Measurements from ENCODE around the gene SPCS3.

Gene SPCS3

GRCh38 chr4:176350671-176351070, 30.9 kb downstream of the SPCS3 start:
- no peak for TF ChIP-seq CTCF (IDR thresholded peaks at IDR 0.05)
- no peak for TF ChIP-seq ZFX (IDR thresholded peaks at IDR 0.05; ENCODE audit: borderline replicate concordance)
- H3K27ac ChIP-seq = no peak overlapping the region

GRCh38 chr4:176354884-176355283, 35.1 kb downstream of the SPCS3 start:
- H3K27ac ChIP-seq = no peak overlapping the region
- TF ChIP-seq CTCF (IDR thresholded peaks at IDR 0.05) (no peak), ZFX (IDR thresholded peaks at IDR 0.05; ENCODE audit: borderline replicate concordance) (no peak)

GRCh38 chr4:176357359-176358082, 37.8 kb downstream of the SPCS3 start:
- no peak for TF ChIP-seq CTCF (IDR thresholded peaks at IDR 0.05)
- TF ChIP-seq ZFX (IDR thresholded peaks at IDR 0.05; ENCODE audit: borderline replicate concordance) = no peak
- H3K27ac ChIP-seq = no peak overlapping the region

- TF ChIP-seq ZFX (IDR thresholded peaks at IDR 0.05; ENCODE audit: borderline replicate concordance) (no peak), CTCF (IDR thresholded peaks at IDR 0.05) (no peak)
- no peak overlapping the region for H3K27ac ChIP-seq
These were observed 38.3 kb downstream of the SPCS3 start for GRCh38 chr4:176358083-176358469.

GRCh38 chr4:176359590-176359989, 39.8 kb downstream of the SPCS3 start:
- TF ChIP-seq CTCF (IDR thresholded peaks at IDR 0.05) (no peak), ZFX (IDR thresholded peaks at IDR 0.05; ENCODE audit: borderline replicate concordance) (no peak)
- no peak overlapping the region for H3K27ac ChIP-seq

GRCh38 chr4:176360446-176360845, 40.7 kb downstream of the SPCS3 start:
- no peak for TF ChIP-seq ZFX (IDR thresholded peaks at IDR 0.05; ENCODE audit: borderline replicate concordance)
- no peak for TF ChIP-seq CTCF (IDR thresholded peaks at IDR 0.05)
- H3K27ac ChIP-seq = no peak overlapping the region

GRCh38 chr4:176363072-176363471, 43.3 kb downstream of the SPCS3 start:
- no peak overlapping the region for H3K27ac ChIP-seq
- TF ChIP-seq ZFX (IDR thresholded peaks at IDR 0.05; ENCODE audit: borderline replicate concordance) (no peak), CTCF (IDR thresholded peaks at IDR 0.05) (no peak)

Measured in 22Rv1 (cell line).